GM15510 (cell line): ENCODE measurements around the gene UMODL1.

Source experiments
- POLR2A ChIP-seq: IDR thresholded peaks from 3 replicates; pipeline ENCODE4 v1.6.1; 2011; ENCODE audit warnings: borderline replicate concordance; ENCODE audit not compliant: insufficient read length; ENCODE audit errors: extremely low read depth

Gene UMODL1

GRCh38 chr21:42188663-42189062 is 117.5 kb downstream of the UMODL1 start:
- no peak for TF ChIP-seq POLR2A

- no peak for TF ChIP-seq POLR2A
Observed at GRCh38 chr21:42189431-42189830, 118.3 kb downstream of the UMODL1 start.

- TF ChIP-seq POLR2A: no peak
Observed at GRCh38 chr21:42189860-42190485, 118.9 kb downstream of the UMODL1 start.

- no peak for TF ChIP-seq POLR2A
Observed at GRCh38 chr21:42190486-42190863, 119.4 kb downstream of the UMODL1 start.

GRCh38 chr21:42191064-42191463 is 119.9 kb downstream of the UMODL1 start:
- no peak for TF ChIP-seq POLR2A

GRCh38 chr21:42191696-42192595 is 120.8 kb downstream of the UMODL1 start:
- no peak for TF ChIP-seq POLR2A
